Stimulated activated naive CD4-positive, alpha-beta T cell treated with Interleukin-2 at 50 U/mL for 16 hours (primary cell): Measurements from ENCODE around the gene PLCB3.

ENCODE experiments used
- DNase-seq: peaks from one replicate; lab custom pipeline; 2025; lab: John Stamatoyannopoulos, UW

PLCB3 gene

GRCh38 chr11:64222651-64223000 lies 28.7 kb upstream of the PLCB3 start:
- DNase-seq: no peak

GRCh38 chr11:64223001-64223651 lies 28.2 kb upstream of the PLCB3 start:
- no peak for DNase-seq

- DNase-seq: no peak
These were observed 27.0 kb upstream of the PLCB3 start for GRCh38 chr11:64224151-64224890.

- no peak for DNase-seq
These were observed 26.3 kb upstream of the PLCB3 start for GRCh38 chr11:64224891-64225607.

DNA sequence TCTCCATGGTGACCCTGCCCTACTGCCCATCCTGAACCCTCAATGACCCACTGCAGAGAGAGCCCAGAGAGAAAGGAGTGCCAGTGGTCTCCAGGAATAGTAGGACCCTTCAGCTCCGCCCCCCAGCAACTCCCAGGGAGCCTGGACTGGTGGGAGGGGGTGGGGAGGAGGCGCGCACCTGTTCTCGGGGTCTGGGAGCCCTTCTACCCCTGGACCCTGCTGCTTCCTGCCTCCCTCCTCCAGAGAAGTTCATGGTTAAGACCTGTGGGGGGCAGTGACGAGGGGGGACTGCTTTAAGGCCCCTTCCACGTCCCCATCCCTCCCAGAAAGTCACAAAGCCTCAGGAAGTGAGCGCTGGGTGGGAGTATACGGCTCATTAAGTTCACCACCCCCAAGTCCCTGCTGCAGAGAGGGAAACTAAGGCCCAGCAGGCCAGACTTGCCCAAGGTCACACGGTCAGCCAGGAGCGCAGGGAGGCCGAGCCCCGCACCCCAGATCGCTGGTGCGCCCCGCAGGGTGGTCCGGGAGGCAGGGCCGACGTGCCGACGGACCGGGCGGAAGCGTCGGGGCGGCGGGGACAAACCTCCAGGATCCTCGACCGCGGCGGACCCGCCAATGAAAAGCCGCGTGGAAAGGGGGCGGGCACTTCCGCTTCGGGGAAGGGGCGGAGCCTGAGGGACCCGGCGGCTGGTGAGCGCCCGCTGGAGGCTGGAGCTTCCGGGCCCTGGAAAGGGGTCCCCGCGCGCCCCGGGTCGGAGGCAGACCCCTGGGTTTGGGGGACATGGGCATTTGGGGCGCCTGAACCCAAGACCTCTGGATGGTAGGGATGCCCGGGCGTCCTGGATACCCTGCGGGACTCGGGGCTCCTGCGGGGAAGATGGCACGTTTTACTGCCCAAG lies 25.5 kb upstream of the PLCB3 start, which contains the start of the genes NUDT22 and TRPT1:
NUDT22 (plus strand) TSS at position 667 of the 899 bp plus-strand sequence. CDS start 379 bp downstream, outside the sequence.
TRPT1 (minus strand) TSS at position 579 of the 899 bp plus-strand sequence; CDS start at position 253, 326 bp downstream.
- peak; percentile 89 for DNase-seq

DNA sequence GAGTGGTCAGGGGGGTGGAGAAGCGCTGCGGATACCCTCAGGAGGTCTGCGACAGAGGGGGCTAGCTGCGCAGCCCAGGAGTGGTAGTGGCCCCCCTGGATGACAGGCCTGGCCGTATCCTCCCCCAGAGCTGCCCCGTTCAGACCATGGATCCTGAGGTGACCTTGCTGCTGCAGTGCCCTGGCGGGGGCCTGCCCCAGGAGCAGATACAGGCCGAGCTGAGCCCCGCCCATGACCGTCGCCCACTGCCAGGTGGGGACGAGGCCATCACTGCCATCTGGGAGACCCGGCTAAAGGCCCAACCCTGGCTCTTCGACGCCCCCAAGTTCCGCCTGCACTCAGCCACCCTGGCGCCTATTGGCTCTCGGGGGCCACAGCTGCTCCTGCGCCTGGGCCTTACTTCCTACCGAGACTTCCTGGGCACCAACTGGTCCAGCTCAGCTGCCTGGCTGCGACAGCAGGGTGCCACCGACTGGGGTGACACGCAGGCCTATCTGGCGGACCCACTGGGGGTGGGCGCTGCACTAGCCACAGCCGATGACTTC lies 24.8 kb upstream of the PLCB3 start:
- DNase-seq: peak; percentile 52

DNA sequence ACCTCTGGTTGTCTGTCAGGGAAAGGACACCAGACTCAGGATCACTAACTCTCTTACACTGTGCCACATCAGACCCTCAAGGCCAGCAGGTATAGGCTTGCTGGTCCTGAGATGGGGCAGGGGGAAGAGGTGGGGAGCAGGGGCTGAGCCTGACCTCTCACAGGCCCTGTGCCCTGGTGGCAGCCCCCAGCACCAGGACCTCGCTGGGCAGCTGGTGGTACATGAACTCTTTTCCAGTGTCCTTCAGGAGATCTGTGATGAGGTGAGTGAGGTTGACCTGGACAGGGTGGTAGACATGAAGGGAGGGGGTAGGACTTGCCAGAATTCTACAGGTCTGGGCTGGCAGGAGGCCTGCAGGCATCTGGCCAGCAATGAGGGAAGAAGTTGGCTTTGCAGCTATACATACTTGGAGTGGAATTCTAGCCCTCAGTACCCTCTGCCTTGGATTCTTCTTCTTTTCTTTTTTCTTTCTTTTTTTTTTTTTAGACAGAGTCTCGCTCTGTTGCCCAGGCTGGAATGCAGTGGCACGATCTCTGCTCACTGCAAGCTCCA lies 23.8 kb upstream of the PLCB3 start:
- no peak for DNase-seq

- no peak for DNase-seq
These were observed 22.1 kb upstream of the PLCB3 start for GRCh38 chr11:64229090-64229743.

- no peak for DNase-seq
These were observed 21.6 kb upstream of the PLCB3 start for GRCh38 chr11:64229744-64230170.

DNA sequence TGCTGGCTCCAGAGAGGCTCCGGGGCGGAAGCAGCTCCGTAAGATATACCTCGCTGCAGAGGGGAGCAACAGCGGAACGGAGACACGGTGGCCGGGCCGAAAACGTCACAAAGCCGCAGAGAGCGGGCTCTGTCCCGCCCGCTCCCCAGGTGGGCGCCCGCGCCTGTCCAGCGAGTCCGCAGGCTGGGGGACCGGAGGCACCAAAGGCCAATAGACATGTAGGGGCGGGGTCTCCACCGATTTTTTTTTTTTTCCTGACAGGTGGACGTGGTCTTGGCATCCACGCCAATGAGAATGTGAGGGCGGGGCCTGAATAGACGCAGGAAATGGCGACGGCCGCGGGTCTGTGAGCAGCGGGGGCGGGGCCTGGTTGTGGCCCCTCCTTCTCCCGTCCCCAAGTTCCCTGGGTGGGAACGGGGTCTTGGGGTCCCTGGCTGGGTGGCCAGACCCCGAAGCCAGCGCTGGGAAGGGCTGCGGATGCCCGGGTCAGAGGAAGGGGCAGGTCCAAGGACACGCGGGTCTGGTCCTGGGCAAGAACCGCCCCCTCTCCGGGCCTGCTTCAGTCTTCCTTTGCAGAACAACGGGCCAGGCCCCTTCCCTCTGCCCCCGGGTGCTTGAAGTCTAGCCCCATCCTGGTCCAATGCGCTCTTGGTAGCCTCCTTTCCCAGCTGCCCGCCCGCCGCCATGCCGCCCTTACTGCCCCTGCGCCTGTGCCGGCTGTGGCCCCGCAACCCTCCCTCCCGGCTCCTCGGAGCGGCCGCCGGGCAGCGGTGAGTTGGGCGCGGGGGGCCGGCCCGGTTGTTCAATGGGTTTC lies 21.0 kb upstream of the PLCB3 start, which contains the start of gene DNAJC4:
DNAJC4 (plus strand) TSS at position 378 of the 814 bp plus-strand sequence; CDS start at position 685, 307 bp downstream.
- peak; percentile 91 for DNase-seq

DNA sequence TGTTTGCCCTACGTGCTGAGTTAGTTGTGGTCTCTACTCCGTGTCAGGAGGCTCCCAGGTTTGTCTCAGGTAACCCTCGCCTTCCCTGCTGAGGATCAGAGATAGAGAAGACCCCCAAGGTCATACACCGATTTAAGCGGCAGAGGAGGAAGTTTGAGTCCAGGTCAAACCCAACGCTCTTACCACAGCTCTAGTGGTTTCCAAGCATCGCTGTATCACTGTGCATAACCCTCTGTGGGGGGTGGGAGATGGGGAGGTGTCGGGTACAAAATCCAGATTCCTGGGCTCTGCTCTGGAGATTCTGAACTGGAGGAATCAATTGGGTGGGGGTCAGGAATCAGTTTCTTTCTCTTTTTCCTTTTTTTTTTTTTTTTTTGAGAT lies 20.4 kb upstream of the PLCB3 start:
- DNase-seq: no peak

DNA sequence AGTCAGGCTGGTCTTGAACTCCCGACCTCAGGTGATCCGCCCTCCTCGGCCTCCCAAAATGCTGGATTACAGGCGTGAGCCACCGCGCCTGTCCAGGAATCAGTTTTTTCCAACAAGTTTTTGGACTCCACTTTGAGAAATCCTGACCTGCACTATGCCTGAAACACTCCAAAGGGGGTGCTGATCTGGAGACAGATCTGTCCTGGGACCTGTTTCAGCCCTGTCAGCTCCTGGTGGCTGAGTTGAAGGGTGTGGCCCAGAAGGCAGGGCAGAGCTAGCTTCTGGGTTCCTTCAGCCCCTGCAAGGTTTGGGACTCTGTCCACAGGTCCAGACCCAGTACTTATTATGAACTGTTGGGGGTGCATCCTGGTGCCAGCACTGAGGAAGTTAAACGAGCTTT lies 19.8 kb upstream of the PLCB3 start:
- DNase-seq: no peak

DNA sequence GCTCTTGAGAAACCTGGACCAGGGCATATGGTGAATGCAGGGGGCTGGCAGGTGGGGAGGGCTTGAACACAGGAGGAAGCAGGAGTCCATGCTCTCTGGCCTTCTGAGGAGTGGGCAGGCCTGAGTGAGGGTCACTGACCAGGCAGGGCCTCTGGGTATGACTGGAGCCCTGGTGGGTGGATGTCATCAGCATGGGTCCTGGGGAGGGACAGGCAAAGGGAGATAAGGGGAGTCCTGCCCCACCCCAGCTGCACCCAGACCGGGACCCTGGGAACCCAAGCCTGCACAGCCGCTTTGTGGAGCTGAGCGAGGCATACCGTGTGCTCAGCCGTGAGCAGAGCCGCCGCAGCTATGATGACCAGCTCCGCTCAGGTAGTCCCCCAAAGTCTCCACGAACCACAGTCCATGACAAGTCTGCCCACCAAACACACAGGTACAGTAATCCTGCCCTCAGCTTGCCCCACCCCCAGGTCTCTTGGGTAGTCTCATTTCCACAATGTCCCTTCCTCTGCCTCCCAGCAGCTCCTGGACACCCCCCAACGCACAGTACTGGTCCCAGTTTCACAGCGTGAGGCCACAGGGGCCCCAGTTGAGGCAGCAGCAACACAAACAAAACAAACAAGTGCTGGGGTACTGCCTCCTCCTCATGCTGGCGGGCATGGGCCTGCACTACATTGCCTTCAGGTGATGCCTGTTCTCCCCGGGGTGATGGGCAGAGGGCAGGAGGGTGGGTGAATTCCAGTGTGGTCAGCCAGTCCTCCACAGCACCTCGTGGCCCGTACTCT lies 19.0 kb upstream of the PLCB3 start:
- no peak for DNase-seq

DNA sequence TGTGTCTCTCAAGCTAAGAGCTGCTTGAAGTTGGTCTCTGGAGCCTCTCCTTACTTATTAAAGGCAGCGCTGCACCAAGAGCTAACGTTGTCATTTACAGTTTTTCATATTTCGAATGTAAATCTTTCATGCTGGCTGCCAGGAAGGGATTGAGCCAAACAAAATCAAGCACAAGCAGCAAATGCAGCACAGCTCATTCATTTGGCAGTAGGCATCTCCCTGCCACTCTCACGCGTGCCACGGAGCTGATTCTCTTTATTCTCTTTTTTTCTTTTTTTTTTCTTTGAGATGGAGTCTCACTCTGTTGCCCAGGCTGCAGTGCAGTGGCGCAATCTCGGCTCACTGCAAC lies 18.4 kb upstream of the PLCB3 start:
- no peak for DNase-seq

DNA sequence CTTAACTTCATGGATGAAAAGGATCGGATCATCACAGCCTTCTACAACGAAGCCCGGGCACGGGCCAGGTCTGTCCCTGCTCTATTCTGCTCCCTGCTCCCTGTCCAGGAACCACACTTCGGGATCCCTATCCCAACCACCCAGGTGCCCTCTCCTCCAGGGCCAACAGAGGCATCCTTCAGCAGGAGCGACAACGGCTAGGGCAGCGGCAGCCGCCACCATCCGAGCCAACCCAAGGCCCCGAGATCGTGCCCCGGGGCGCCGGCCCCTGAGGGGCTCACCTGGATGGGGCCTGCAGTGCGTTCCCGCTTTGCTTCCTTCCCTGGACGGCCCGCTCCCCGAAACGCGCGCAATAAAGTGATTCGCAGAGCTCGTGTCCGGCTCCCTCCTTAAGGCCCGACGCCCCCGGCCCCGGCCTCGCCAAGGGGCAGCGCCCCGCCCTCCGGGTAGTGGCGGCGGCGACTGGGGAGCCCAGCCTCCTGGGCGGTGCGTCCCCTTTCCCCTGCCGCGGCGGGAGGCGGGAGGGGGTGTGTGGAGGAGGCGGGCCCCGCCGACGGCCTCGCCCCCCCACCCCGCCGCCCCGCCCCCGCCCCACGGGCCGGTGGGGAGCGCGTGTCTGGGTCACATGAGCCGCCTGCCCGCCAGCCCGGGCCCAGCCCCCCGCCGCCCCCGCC lies 17.3 kb upstream of the PLCB3 start, which contains the start of gene VEGFB:
VEGFB (plus strand) TSS at position 672 of the 674 bp plus-strand sequence. CDS start 250 bp downstream, outside the sequence.
- peak; percentile 63 for DNase-seq

- peak; percentile 59 for DNase-seq
These were observed 16.5 kb upstream of the PLCB3 start for GRCh38 chr11:64234647-64235379.

DNA sequence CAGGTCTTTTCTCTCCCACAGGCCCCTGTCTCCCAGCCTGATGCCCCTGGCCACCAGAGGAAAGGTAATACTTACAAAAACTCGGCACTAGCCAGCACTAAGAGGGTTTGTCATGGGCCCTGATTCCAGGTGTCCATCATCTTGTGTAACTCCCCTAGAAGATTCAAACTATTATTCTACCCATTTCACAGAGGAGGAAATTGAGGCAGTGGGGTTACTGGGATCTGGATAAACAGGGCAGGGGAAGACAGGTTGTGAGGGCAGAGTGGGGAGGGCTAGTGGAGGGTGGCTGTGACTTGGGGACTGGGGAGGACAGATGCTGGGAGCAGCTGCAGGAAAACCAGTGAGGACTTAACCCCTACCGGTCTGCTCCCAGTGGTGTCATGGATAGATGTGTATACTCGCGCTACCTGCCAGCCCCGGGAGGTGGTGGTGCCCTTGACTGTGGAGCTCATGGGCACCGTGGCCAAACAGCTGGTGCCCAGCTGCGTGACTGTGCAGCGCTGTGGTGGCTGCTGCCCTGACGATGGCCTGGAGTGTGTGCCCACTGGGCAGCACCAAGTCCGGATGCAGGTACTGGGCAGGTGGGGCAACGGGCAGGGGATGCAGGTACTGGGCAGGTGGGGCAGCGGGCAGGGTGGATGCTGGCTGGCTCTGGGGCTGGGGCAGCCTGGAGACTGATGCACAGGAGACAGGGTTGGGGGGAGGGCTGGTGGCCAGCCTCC lies 15.7 kb upstream of the PLCB3 start:
- DNase-seq: no peak
